ENCODE measurements around the gene C1orf52. TPM values are rescaled to one million over a fixed set of nuclear protein-coding genes. Genes with fewer than 3 reads are reported as not detected.

C1orf52 gene
- total and polyA plus RNA-seq, 8 donors: 8.0 to 16.7 (median 10.2) TPM

DNA sequence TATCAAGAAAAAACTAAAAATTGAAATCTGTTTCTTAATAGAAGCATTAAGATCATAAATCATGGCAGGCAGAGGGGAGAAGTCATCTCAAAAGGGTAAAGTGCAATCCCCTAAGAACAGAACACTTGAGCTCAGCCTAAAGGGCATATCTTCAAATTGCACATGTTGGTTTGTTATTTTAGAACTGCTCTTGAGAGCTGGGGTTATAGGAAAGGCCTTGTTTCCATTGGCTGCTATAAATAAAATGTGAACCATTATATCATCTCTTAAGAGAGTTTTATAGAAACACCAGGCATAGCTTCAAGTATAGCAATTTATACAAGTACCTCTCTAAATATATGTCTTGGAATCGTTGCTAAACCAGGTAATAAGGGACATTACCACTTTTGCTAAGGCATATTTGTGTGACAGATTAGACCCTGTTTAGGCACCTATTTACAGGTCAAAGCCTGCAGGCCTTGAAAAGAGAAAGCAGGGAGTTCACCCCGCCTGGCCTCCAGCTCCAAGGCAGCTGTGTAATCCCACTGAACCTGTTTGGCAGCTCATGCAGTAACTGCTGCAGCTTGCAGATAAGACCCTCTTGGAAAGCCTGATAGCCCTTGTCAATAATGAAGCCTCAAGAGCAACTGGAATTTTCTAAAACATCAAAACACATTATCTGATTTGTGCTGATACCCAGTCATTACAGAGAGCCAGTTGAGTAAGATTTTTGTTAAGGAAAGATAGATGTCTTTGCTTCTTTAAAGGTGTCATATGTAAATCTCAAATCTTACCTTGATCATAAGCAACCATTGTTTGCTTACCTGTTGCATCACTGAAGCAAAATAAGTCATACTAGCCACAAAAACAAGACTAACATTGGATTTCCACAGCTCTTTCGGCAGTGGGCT lies 34.5 kb downstream of the C1orf52 start:
- 12 to 14% methylated on average over 3 of the region's 3 CpGs for WGBS, 2 donors
- no peak overlapping the region for H3K4me3 ChIP-seq
- no peaks in the 10 kb centered on the region for H3K9me3 ChIP-seq
- H3K36me3 ChIP-seq: no peaks in the 10 kb centered on the region
- TF ChIP-seq, protein P1, sequence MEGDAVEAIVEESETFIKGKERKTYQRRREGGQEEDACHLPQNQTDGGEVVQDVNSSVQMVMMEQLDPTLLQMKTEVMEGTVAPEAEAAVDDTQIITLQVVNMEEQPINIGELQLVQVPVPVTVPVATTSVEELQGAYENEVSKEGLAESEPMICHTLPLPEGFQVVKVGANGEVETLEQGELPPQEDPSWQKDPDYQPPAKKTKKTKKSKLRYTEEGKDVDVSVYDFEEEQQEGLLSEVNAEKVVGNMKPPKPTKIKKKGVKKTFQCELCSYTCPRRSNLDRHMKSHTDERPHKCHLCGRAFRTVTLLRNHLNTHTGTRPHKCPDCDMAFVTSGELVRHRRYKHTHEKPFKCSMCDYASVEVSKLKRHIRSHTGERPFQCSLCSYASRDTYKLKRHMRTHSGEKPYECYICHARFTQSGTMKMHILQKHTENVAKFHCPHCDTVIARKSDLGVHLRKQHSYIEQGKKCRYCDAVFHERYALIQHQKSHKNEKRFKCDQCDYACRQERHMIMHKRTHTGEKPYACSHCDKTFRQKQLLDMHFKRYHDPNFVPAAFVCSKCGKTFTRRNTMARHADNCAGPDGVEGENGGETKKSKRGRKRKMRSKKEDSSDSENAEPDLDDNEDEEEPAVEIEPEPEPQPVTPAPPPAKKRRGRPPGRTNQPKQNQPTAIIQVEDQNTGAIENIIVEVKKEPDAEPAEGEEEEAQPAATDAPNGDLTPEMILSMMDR (IDR thresholded peaks at IDR 0.05): no peak
- peaks cover 27 to 37% (median 36%) of the 10 kb centered on the region in 3 donors for H3K4me1 ChIP-seq
- no peaks in the 10 kb centered on the region for H3K27me3 ChIP-seq
- H3K27ac ChIP-seq: peak overlapping the region; percentile 47 to 88 (median 67)
- intact Hi-C loops (cut with DNase I): no loop called here
- peak; percentile 70 for FAIRE-seq
- peak; percentile 66 to 92 (median 75) for DNase-seq
- peak; percentile 85 to 93 (median 92) for ATAC-seq

DNA sequence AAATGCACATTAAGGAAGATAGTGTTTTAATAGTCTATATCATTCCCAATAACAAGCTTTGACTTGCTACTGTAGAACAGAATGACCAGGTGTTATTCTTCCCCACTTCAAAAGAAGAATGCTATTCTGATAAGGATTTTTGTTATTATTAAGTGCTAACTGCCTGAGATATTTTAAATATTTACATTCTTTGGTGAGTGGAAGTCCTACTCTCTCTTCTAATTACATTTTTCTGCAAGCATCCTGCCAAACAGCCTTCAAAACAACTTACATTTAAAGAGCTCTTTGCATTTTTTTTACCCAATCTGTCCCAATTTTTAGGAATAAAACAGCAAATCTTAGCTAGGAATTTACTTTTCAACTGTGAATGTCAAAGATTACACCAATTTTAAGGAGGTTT lies 35.2 kb downstream of the C1orf52 start:
- no peak overlapping the region for H3K4me3 ChIP-seq
- ATAC-seq (peak in 1 of 4 donors; percentile 7), FAIRE-seq (no peak), DNase-seq (no peak)
- no peaks in the 10 kb centered on the region for H3K9me3 ChIP-seq
- no peaks in the 10 kb centered on the region for H3K36me3 ChIP-seq
- TF ChIP-seq, protein P1 (IDR thresholded peaks at IDR 0.05): no peak
- intact Hi-C loops (cut with DNase I): no loop called here
- H3K27ac ChIP-seq: peak overlapping the region in 3 of 4 donors; percentile 53 to 88 (median 81)
- H3K4me1 ChIP-seq: peaks cover 27 to 37% (median 36%) of the 10 kb centered on the region in 3 donors
- H3K27me3 ChIP-seq: no peaks in the 10 kb centered on the region

DNA sequence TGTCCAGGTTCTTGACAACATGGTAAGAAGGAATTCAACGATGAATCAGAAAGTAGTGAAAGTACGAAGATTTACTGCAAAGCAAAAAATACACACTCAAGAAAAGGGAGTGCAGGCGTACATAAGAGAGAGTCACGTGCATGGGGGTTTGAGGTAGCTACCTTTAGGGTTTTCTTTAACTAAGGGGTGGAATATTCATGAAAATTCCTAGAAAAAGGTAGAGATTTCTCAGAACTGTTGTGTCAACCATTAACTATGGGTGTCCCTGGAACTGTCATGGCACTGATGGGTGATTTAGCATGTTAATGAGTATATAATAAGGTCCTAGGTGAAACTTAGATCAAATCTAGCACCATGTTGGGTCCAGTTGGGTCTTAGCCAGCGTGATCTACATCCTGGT lies 36.1 kb downstream of the C1orf52 start:
- H3K27me3 ChIP-seq: no peaks in the 10 kb centered on the region
- intact Hi-C loops (cut with DNase I): no loop called here
- H3K27ac ChIP-seq: peak overlapping the region in 1 of 4 donors; percentile 88
- FAIRE-seq (no peak), DNase-seq (no peak), ATAC-seq (peak in 1 of 4 donors; percentile 3)
- H3K4me1 ChIP-seq: peaks cover 27 to 37% (median 32%) of the 10 kb centered on the region in 3 donors
- no peaks in the 10 kb centered on the region for H3K9me3 ChIP-seq
- WGBS, 2 donors: 53 to 68% methylated on average over 5 of the region's 5 CpGs
- no peak overlapping the region for H3K4me3 ChIP-seq
- TF ChIP-seq, protein P1 (IDR thresholded peaks at IDR 0.05): no peak
- H3K36me3 ChIP-seq: no peaks in the 10 kb centered on the region

DNA sequence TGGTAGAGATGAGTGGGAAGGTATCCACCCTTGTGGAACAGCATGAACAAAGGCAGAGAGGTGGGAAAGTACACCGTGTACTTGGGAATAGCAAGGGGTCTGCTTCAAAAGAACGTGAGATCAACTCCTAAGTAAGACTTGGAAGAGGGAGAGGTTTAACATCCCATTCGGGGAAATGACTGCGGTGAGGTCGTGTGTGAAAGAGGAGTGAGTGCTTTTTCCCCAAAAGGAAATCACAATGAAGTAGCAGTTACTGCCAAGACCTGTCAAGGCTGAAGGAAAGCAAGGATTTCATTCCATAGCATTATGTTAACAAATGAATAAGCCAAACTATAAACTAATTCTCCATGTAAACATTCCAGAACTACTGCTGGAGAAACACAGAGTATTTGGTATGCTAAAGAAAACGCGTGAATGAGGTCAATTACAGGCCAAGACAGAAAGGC lies 38.7 kb downstream of the C1orf52 start:
- Histone ChIP-seq H3K4me1 (peaks cover 16 to 26% (median 26%) of the 10 kb centered on the region in 3 donors), H3K36me3 (no peaks in the 10 kb centered on the region), H3K27ac (no peak overlapping the region), H3K27me3 (no peaks in the 10 kb centered on the region), H3K4me3 (no peak overlapping the region), H3K9me3 (no peaks in the 10 kb centered on the region)
- FAIRE-seq (no peak), DNase-seq (no peak), ATAC-seq (no peak)
- 49% methylated on average over 7 of the region's 7 CpGs for WGBS, 2 donors
- intact Hi-C loops (cut with DNase I): no loop called here
- TF ChIP-seq, protein P1 (IDR thresholded peaks at IDR 0.05): no peak

Data from pancreas (tissue), 10 donors.